HepG2 (cell line): ENCODE data around the gene INHBC. TPM values are rescaled to one million over a fixed set of nuclear protein-coding genes. Genes with fewer than 3 reads are reported as not detected.
A peak's percentile ranks its signal among the peaks of the same experiment; 100 is the strongest.

Source experiments
- ARNT2 ChIP-seq: sonication (generic); formaldehyde crosslinking; IDR thresholded peaks from 2 replicates; pipeline ENCODE4 v1.8.0; 2022; ENCODE audit warnings: mild to moderate bottlenecking, low read depth, missing genetic modification reagents, moderate library complexity
- ATF3 ChIP-seq: sonication (generic); formaldehyde crosslinking; IDR thresholded peaks from 2 replicates; pipeline ENCODE4 v1.4.0; 2020; ENCODE audit warnings: missing genetic modification reagents
- BRCA1 ChIP-seq: sonication (generic); formaldehyde crosslinking; IDR thresholded peaks from 2 replicates; pipeline ENCODE4 v1.4.0; 2020; ENCODE audit warnings: missing genetic modification reagents
- FOSL2 ChIP-seq: sonication (generic); formaldehyde crosslinking; IDR thresholded peaks from 2 replicates; pipeline ENCODE4 v1.4.0; 2020; ENCODE audit warnings: missing genetic modification reagents
- FOXC1 ChIP-seq: sonication (generic); formaldehyde crosslinking; IDR thresholded peaks from 2 replicates; pipeline ENCODE4 v1.8.0; 2022; ENCODE audit warnings: mild to moderate bottlenecking, missing genetic modification reagents, borderline replicate concordance
- IKZF4 ChIP-seq: sonication (generic); formaldehyde crosslinking; IDR thresholded peaks from 2 replicates; pipeline ENCODE4 v1.5.1; 2020; ENCODE audit warnings: borderline replicate concordance, mild to moderate bottlenecking, low read depth, missing genetic modification reagents; ENCODE audit errors: not compliant biosample characterization
- ISX ChIP-seq: sonication (generic); formaldehyde crosslinking; conservative IDR thresholded peaks from 2 replicates; pipeline ENCODE4 v1.5.0; 2020; ENCODE audit warnings: missing genetic modification reagents
- JDP2 ChIP-seq: sonication (generic); formaldehyde crosslinking; IDR thresholded peaks from 2 replicates; pipeline ENCODE4 v1.8.1; 2022; ENCODE audit warnings: missing genetic modification reagents, borderline replicate concordance
- JUNB ChIP-seq: sonication (generic); formaldehyde crosslinking; IDR thresholded peaks from 2 replicates; pipeline ENCODE4 v1.8.0; 2022; ENCODE audit warnings: missing genetic modification reagents, mild to moderate bottlenecking, borderline replicate concordance
- LCORL ChIP-seq, 2 experiments: fragments of 450-650 bp in 1 of 2; sonication (generic) in 1 of 2; formaldehyde crosslinking in 1 of 2; IDR thresholded peaks; 2 replicates each; pipeline versions ENCODE4 v1.5.0 to v1.6.1; 2017 to 2020; ENCODE audit warnings: antibody characterized with exemption in 1 of 2, missing genetic modification reagents in 1 of 2
- MAFF ChIP-seq: IDR thresholded peaks from 2 replicates; pipeline ENCODE4 v1.6.1; 2011; ENCODE audit warnings: low read depth, low read length, improper control_type of control experiment
- MLLT10 ChIP-seq: sonication (generic); formaldehyde crosslinking; IDR thresholded peaks from 2 replicates; pipeline ENCODE4 v1.4.0; 2020; ENCODE audit warnings: missing genetic modification reagents
- POGK ChIP-seq: sonication (generic); formaldehyde crosslinking; conservative IDR thresholded peaks from 2 replicates; pipeline ENCODE4 v1.8.0; 2022; ENCODE audit warnings: mild to moderate bottlenecking, moderate library complexity, missing genetic modification reagents
- POLR2G ChIP-seq: fragments of 200-400 bp; formaldehyde crosslinking; IDR thresholded peaks from 2 replicates; pipeline ENCODE4 v1.6.1; 2018; ENCODE audit warnings: mild to moderate bottlenecking, low read depth, low read length, moderate library complexity
- RFX5 ChIP-seq: IDR thresholded peaks from 2 replicates; pipeline ENCODE4 v1.6.1; 2011; ENCODE audit warnings: low read depth, low read length, improper control_type of control experiment
- TSC22D2 ChIP-seq: sonication (generic); formaldehyde crosslinking; IDR thresholded peaks from 2 replicates; pipeline ENCODE4 v1.5.1; 2020; ENCODE audit warnings: missing genetic modification reagents, mild to moderate bottlenecking, borderline replicate concordance
- U2AF2 ChIP-seq: fragments of 200-400 bp; formaldehyde crosslinking; IDR thresholded peaks from 2 replicates; pipeline ENCODE4 v1.6.1; 2017; ENCODE audit warnings: low read depth, mild to moderate bottlenecking, low read length
- ZNF10 ChIP-seq: sonication (generic); formaldehyde crosslinking; IDR thresholded peaks from 2 replicates; pipeline ENCODE4 v1.4.0; 2020; ENCODE audit warnings: mild to moderate bottlenecking, low read depth, missing genetic modification reagents, borderline replicate concordance
- ZNF292 ChIP-seq: sonication (generic); formaldehyde crosslinking; IDR thresholded peaks from 2 replicates; pipeline ENCODE4 v1.8.1; 2022; ENCODE audit warnings: mild to moderate bottlenecking, low read depth, missing genetic modification reagents, borderline replicate concordance
- ZNF33A ChIP-seq: sonication (generic); formaldehyde crosslinking; IDR thresholded peaks from 2 replicates; pipeline ENCODE4 v1.5.1; 2020; ENCODE audit warnings: missing genetic modification reagents, mild to moderate bottlenecking, moderate library complexity, borderline replicate concordance
- ZNF431 ChIP-seq: sonication (generic); formaldehyde crosslinking; IDR thresholded peaks from 2 replicates; pipeline ENCODE4 v1.9.0; 2022; ENCODE audit warnings: missing genetic modification reagents, low read depth, mild to moderate bottlenecking, borderline replicate concordance
- polyA plus RNA-seq, 8 experiments: library from polyadenylated mRNA; depleted of rRNA in 3 of 8; stranded (reverse) in 7 of 8; unstranded in 1 of 8; fragments of >200 nt; fragmentation: Illumina TruSeq in 4 of 8; extraction: Trizol in 4 of 8; gene quantifications; 2 replicates each; pipeline versions ENCODE4 v1.2.1 to v1.2.3, GENCODE V29; 2011 to 2016; ENCODE audit warnings: low read depth in 4 of 8, missing spikeins in 1 of 8, mixed read lengths in 1 of 8; ENCODE audit not compliant: insufficient read depth in 1 of 8
- total RNA-seq, 5 experiments: library from RNA; depleted of rRNA; stranded (reverse); fragments of >200 nt; fragmentation: Illumina TruSeq; extraction: Trizol; gene quantifications; 2 replicates each; pipeline ENCODE4 v1.2.3, GENCODE V29; 2016; ENCODE audit warnings: low read depth in 1 of 5
- TF ChIP-seq, protein P1 (sequence below): IDR thresholded peaks from 2 replicates; pipeline ENCODE4 v1.6.1; 2016; ENCODE audit warnings: control low read depth
- TF ChIP-seq, protein P2 (sequence below): sonication (generic); formaldehyde crosslinking; IDR thresholded peaks from 2 replicates; pipeline ENCODE4 v1.4.0; 2020; ENCODE audit warnings: missing genetic modification reagents

Gene INHBC
- total and polyA plus RNA-seq, 2 of the 13 experiments (the other 11 are each of a cell fraction or from before 2014, with no cell fraction given) = 1.8 to 13.8 TPM

DNA sequence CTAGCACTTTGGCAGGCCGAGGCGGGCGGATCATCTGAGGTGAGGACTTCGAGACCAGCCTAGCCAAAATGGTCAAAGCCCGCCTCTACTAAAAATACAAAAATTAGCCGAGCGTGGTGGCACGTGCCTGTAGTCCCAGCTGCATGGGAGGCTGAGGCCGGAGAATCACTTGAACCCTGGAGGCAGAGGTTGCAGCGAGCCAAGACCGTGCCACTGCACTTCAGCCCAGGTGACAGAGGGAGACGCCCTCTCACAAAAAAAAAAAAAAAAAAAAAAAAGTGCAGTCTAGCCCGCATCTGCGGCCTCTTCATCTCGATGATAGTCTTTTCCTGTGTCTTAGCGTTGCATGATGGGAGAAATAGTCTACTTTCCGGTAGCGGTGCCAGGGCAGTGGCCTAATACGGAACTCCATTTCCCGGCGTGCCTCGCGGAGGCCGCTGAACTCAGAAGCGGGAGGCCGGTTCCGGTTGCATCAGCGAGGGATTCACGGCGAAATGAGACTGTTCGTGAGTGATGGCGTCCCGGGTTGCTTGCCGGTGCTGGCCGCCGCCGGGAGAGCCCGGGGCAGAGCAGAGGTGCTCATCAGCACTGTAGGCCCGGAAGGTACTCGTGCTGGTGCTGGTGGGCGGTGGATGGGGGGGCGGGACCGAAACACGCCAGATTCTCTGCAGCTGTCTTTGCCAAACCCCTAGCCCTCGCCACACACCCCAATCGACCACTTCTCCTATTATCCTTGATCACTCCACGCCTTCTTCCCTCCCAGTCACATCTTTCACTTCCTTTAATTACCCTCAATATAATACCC, 53.2 kb downstream of the INHBC start, which contains the start of gene MARS1 (continued):
- TF ChIP-seq TSC22D2 (CRISPR knock-in tag) (no peak), ZNF33A (no peak), FOSL2 (CRISPR knock-in tag) (peak; percentile 57; the same call in 1 of the 2 replicates), RFX5 (no peak), ZNF10 (CRISPR knock-in tag) (no peak), ZNF292 (CRISPR knock-in tag) (no peak), MAFF (no peak), U2AF2 (no peak), POLR2G (peak; percentile 90), BRCA1 (CRISPR knock-in tag) (no peak), JUNB (CRISPR knock-in tag) (no peak), ZNF431 (CRISPR knock-in tag) (no peak), ATF3 (CRISPR knock-in tag) (peak; percentile 91), ARNT2 (CRISPR knock-in tag) (no peak), ISX (CRISPR knock-in tag) (no peak), MLLT10 (CRISPR knock-in tag) (no peak), POGK (CRISPR knock-in tag) (0 out of 2 replicates have a peak, but pooled peaks have one; percentile 26), FOXC1 (CRISPR knock-in tag) (peak; percentile 77), JDP2 (CRISPR knock-in tag) (no peak), LCORL (IDR thresholded peaks at IDR 0.05) (no peak), LCORL (CRISPR knock-in tag; IDR thresholded peaks at IDR 0.05) (peak; percentile 62; the same call in 1 of the 2 replicates), IKZF4 (no peak)
- TF ChIP-seq, protein P1, sequence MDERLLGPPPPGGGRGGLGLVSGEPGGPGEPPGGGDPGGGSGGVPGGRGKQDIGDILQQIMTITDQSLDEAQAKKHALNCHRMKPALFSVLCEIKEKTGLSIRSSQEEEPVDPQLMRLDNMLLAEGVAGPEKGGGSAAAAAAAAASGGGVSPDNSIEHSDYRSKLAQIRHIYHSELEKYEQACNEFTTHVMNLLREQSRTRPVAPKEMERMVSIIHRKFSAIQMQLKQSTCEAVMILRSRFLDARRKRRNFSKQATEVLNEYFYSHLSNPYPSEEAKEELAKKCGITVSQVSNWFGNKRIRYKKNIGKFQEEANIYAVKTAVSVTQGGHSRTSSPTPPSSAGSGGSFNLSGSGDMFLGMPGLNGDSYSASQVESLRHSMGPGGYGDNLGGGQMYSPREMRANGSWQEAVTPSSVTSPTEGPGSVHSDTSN (CRISPR knock-in tag) = no peak
- TF ChIP-seq, protein P2, sequence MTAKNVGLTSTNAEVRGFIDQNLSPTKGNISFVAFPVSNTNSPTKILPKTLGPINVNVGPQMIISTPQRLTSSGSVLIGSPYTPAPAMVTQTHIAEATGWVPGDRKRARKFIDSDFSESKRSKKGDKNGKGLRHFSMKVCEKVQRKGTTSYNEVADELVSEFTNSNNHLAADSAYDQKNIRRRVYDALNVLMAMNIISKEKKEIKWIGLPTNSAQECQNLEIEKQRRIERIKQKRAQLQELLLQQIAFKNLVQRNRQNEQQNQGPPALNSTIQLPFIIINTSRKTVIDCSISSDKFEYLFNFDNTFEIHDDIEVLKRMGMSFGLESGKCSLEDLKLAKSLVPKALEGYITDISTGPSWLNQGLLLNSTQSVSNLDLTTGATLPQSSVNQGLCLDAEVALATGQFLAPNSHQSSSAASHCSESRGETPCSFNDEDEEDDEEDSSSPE (CRISPR knock-in tag) = peak; percentile 30; the same call in 1 of the 2 replicates
